ENCODE results near the gene RBBP5. TPM values are rescaled to one million over a fixed set of nuclear protein-coding genes. Genes with fewer than 3 reads are reported as not detected.

RBBP5 gene
- total RNA-seq, 1 experiment from 2014 or later, result 17.9 TPM

GRCh38 chr1:205043866-205044265 lies 77.9 kb downstream of the RBBP5 start:
- no peaks in the 10 kb centered on the region for H3K36me3 ChIP-seq (ENCODE audit: low read depth)
- TF ChIP-seq EZH2 (IDR thresholded peaks at IDR 0.05; ENCODE audit: low read depth), result no peak
- no peak for TF ChIP-seq CTCF (conservative IDR thresholded peaks at IDR 0.05)
- no peaks in the 10 kb centered on the region for H4K20me1 ChIP-seq (ENCODE audit: insufficient read depth)
- no peaks in the 10 kb centered on the region for H3K9me3 ChIP-seq (ENCODE audit: insufficient read depth, low read depth)
- no TSS peak for BruUV-seq (replicated peaks)
- ChIA-PET CTCF (no interaction called here), POLR2A (ENCODE audit: unreplicated experiment) (no interaction called here)
- no peak overlapping the region for H3K4me3 ChIP-seq
- no peaks in the 10 kb centered on the region for H3F3A ChIP-seq (ENCODE audit: insufficient read depth, low read depth)
- H3K79me2 ChIP-seq (ENCODE audit: low read depth), result no peaks in the 10 kb centered on the region
- H2AFZ ChIP-seq, result no peak overlapping the region
- H3K27me3 ChIP-seq (ENCODE audit: insufficient read depth, low read depth), result peaks cover 98% of the 10 kb centered on the region
- no peaks in the 10 kb centered on the region for H3K9me2 ChIP-seq (ENCODE audit: insufficient read depth)
- H3K4me1 ChIP-seq (replicated peaks; ENCODE audit: insufficient read depth), result no peaks in the 10 kb centered on the region
- no peak overlapping the region for H3K27ac ChIP-seq
- intact Hi-C loops (cut with micrococcal nuclease; ENCODE audit: unreplicated experiment), result no loop called here
- DNase-seq, result no peak
- H3K4me2 ChIP-seq, result no peak overlapping the region

DNA sequence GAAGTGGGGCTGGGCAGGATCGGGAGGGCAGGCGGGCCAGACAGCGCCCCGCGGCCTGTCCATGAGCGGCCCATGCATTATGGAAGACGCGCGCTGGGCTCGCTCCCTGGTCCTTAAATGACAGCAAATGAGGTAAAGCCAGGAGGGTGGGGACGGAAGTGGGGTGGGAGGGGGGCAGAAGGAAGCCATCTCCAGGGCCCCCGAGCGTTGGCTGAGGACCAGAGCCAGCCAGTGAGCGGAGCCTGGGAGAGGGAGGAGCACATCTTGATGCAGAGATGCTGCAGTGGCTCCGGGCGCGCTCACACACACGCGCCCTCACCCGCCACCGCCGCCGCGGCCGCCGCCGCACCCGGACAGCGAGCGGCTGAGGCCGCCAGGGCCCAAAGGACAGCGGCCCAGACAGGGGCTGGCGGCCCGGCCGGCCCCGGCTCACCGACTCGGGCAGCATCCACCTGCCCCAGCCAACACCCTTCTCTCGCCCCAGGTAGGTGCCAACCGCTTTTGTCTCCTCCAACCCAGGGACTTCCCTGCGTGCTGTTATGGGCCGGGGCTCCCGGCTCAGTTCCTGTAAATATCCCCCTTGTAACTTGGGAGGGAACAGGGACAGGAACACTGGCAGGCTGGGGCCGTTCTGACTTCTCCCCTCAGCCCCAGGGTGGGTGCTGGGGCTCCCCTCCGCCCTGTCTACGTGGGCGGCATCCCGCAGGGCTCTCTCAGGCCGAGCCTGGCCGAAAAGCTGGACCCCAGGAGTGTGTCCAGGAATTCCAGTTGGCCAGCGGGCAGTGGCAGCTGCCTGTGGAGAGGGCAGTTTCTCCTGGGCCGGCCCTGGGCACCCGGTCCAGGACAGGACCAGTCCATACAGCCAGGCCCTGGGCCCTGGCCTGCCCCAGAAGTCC lies 78.6 kb downstream of the RBBP5 start, which contains the start of gene CNTN2:
Gene CNTN2 (plus strand): TSS at position 302 of the 896 bp plus-strand sequence. CDS start 9,974 bp downstream, outside the sequence.
- CTCF ChIA-PET, result no interaction called here
- Histone ChIP-seq H4K20me1 (ENCODE audit: insufficient read depth) (no peaks in the 10 kb centered on the region), H3K4me3 (no peak within 1 kb of the TSS), H3K36me3 (ENCODE audit: low read depth) (no peaks in the 10 kb centered on the region), H2AFZ (no peak within 1 kb of the TSS), H3K9me3 (ENCODE audit: insufficient read depth, low read depth) (no peaks in the 10 kb centered on the region), H3K79me2 (ENCODE audit: low read depth) (no peaks in the 10 kb centered on the region), H3K4me1 (replicated peaks; ENCODE audit: insufficient read depth) (no peaks in the 10 kb centered on the region), H3K4me2 (no peak within 1 kb of the TSS), H3K27ac (no peak within 1 kb of the TSS), H3K27me3 (ENCODE audit: insufficient read depth, low read depth) (peaks cover 98% of the 10 kb centered on the region), H3F3A (ENCODE audit: insufficient read depth, low read depth) (no peaks in the 10 kb centered on the region), H3K9me2 (ENCODE audit: insufficient read depth) (no peaks in the 10 kb centered on the region)
- POLR2A ChIA-PET (ENCODE audit: unreplicated experiment), result interaction anchor here (0.7 kb wide), 1 partner anchor 70 kb away, joined by 3 read pairs; no protein-coding TSS in a partner anchor
- TF ChIP-seq EZH2 (IDR thresholded peaks at IDR 0.05; ENCODE audit: low read depth) (no peak), CTCF (conservative IDR thresholded peaks at IDR 0.05) (no peak)
- DNase-seq, result no peak
- intact Hi-C loops (cut with micrococcal nuclease; ENCODE audit: unreplicated experiment), result no loop called here
- no TSS peak for BruUV-seq (replicated peaks)

DNA sequence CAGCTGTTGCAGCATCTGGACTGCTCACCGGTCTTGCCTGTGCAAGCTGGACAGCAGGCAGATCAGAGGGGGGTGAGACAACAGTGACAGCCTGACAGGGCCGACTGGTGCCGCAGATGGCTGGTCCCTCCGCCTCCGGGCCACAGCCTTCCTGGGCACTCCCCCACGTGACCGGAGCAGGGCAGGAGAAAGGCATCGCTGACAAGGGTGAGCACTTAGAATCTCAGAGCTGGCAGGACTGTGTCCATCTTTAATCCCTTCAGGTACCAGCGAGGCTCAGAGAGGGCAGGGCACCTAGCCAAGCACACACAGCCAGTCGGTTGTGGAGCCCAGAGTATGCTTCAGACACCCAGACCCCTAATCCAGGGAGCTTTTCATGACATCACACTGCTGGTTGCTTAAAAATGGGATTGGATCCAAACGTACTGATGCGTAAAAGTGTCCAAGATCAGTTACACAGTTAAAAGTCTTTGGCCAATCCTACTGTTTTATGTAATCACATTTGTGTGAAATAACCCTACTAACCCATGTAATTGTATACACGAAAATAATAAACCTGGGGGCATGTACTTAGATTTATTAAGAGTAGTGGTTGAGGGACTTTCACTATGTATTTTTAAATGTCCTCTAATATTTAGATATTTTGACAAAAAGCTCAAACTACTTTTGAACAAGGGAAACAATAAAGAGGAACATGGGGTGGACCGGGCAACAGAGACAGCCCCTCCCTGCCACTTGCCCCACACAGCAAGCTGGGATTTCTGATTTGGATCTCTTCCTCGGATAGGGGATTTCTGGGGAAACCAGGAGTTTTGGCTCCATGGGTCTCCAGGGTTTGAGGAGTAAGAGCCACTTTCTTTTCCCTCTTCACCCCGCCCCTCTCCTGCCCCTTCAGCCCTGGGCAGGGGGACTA lies 79.5 kb downstream of the RBBP5 start:
- Histone ChIP-seq H3F3A (ENCODE audit: insufficient read depth, low read depth) (no peaks in the 10 kb centered on the region), H3K4me1 (replicated peaks; ENCODE audit: insufficient read depth) (no peaks in the 10 kb centered on the region), H3K9me2 (ENCODE audit: insufficient read depth) (no peaks in the 10 kb centered on the region), H3K4me2 (no peak overlapping the region), H2AFZ (no peak overlapping the region), H3K4me3 (no peak overlapping the region), H3K79me2 (ENCODE audit: low read depth) (no peaks in the 10 kb centered on the region), H3K27ac (no peak overlapping the region), H3K36me3 (ENCODE audit: low read depth) (no peaks in the 10 kb centered on the region), H3K9me3 (ENCODE audit: insufficient read depth, low read depth) (no peaks in the 10 kb centered on the region), H4K20me1 (ENCODE audit: insufficient read depth) (no peaks in the 10 kb centered on the region), H3K27me3 (ENCODE audit: insufficient read depth, low read depth) (peaks cover 98% of the 10 kb centered on the region)
- CTCF ChIA-PET, result no interaction called here
- DNase-seq, result no peak
- TF ChIP-seq EZH2 (IDR thresholded peaks at IDR 0.05; ENCODE audit: low read depth), result no peak
- TF ChIP-seq CTCF (conservative IDR thresholded peaks at IDR 0.05), result no peak
- intact Hi-C loops (cut with micrococcal nuclease; ENCODE audit: unreplicated experiment), result no loop called here
- POLR2A ChIA-PET (ENCODE audit: unreplicated experiment), result interaction anchor here (0.7 kb wide), 1 partner anchor 71 kb away, joined by 3 read pairs; no protein-coding TSS in a partner anchor
- BruUV-seq (replicated peaks), result no TSS peak
